Heart left ventricle (tissue), 13 donors: ENCODE results near the gene CCDC8.

Source experiments
- POLR2A ChIP-seq, 2 donors: fragments of 450-650 bp; IDR thresholded peaks; one replicate each; pipeline ENCODE4 v1.6.1; 2017; ENCODE audit warnings: antibody characterized with exemption in 2 of 2, mild to moderate bottlenecking in 2 of 2, moderate library complexity in 2 of 2
- TF ChIP-seq, protein P1 (sequence below), 12 donors: fragments of 200-600 bp; sonication (generic) in 4 of 12; IDR thresholded peaks; one replicate each; pipeline versions ENCODE4 v1.5.0 to v1.8.0; 2018 to 2022; ENCODE audit warnings: antibody characterized with exemption in 12 of 12, mild to moderate bottlenecking in 5 of 12
- donor health status: ischemic (EF 13 %, LVEDD 7.1; RV severe dilation, severe dysfunction).
- donor health status: DM: no; HTN: yes; CAD: no.
- donor health status: DM: no; HTN: no; CAD: no.
- donor health status: ischemic (EF 25% LVEDD 6.9; RV normal size, moderate dysfunction).
- donor health status: ischemic (EF 25% LVEDD 5.7; RV mildly dilated, moderate dysfunction).
- donor health status: ischemic (EF 35%, LVEDD 5.7; RV mildly dilated, moderate dysfunction).
- donor health status: nonischemic (EF 11% LVEDD 7.7; RV severe dilation, severe dysfunction).
- donor health status: DM: yes; HTN: yes; CAD: no.
- donor health status: PGD.
- donor health status: ischemic (EF 29% LVEDD 5.4; RV normal size, mild dysfunction).
- donor health status: nonischemic (EF 23%, LVEDD 6.1; RV moderate dilation, normal function).

DNA sequence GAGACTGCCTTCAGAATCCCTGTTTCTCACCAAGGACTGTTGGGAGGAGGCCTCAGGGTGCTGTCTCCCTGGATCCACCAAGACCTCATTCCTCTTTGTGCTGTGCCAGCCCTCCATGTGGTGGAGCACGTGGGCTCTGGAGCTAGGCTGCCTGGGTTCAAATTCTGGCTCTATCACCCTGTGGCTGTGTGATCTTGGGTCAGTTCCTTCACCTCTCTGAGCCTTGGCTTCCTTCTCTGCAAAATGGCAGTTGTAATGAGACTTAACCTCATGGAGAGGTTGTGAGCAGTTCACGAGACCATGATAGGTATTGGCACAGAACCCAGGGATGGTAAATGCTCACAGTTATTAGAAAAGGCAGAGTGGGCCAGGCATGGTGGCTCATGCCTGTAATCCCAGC lies 9.0 kb upstream of the CCDC8 start:
- no peak for TF ChIP-seq POLR2A (IDR thresholded peaks at IDR 0.05)
- TF ChIP-seq, protein P1, sequence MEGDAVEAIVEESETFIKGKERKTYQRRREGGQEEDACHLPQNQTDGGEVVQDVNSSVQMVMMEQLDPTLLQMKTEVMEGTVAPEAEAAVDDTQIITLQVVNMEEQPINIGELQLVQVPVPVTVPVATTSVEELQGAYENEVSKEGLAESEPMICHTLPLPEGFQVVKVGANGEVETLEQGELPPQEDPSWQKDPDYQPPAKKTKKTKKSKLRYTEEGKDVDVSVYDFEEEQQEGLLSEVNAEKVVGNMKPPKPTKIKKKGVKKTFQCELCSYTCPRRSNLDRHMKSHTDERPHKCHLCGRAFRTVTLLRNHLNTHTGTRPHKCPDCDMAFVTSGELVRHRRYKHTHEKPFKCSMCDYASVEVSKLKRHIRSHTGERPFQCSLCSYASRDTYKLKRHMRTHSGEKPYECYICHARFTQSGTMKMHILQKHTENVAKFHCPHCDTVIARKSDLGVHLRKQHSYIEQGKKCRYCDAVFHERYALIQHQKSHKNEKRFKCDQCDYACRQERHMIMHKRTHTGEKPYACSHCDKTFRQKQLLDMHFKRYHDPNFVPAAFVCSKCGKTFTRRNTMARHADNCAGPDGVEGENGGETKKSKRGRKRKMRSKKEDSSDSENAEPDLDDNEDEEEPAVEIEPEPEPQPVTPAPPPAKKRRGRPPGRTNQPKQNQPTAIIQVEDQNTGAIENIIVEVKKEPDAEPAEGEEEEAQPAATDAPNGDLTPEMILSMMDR (IDR thresholded peaks at IDR 0.05), result no peak
